ENCODE measurements around the gene EVA1C. TPM values are rescaled to one million over a fixed set of nuclear protein-coding genes. Genes with fewer than 3 reads are reported as not detected.
"Not testable (repeated sequence)": the region's sequence is repeated elsewhere in the genome, so short reads cannot be mapped to it uniquely, and the experiment has no call there.

EVA1C gene
- total RNA-seq, 1 donor from 2014 or later: 2.8 TPM

GRCh38 chr21:32523988-32524719 lies 111.6 kb downstream of the EVA1C start:
- intact Hi-C loops (cut with micrococcal nuclease): no loop called here

- intact Hi-C loops (cut with micrococcal nuclease): no loop called here
Observed at GRCh38 chr21:32525282-32525681, 112.8 kb downstream of the EVA1C start.

DNA sequence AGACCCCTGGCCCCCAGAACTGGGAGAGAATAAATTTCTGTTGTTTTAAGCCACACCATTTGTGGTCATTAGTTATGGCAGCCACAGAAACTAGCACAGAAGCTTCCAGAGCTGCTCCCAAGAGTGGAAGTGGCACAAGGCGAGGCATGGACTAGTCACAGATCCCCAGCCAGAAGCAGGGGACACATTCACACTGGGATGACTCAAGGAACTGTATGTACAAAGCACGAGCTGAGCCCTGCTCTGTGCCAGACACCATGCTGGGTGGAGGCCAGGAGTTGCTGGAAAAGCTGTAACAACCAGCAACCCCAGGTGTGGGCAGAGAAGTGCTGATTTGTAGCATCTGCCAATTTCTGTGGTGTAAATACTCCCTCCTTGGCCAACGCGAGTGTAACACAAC lies 117.2 kb downstream of the EVA1C start:
- intact Hi-C loops (cut with micrococcal nuclease): no loop called here

GRCh38 chr21:32530809-32531208 lies 118.3 kb downstream of the EVA1C start:
- intact Hi-C loops (cut with micrococcal nuclease): not testable (repeated sequence)

DNA sequence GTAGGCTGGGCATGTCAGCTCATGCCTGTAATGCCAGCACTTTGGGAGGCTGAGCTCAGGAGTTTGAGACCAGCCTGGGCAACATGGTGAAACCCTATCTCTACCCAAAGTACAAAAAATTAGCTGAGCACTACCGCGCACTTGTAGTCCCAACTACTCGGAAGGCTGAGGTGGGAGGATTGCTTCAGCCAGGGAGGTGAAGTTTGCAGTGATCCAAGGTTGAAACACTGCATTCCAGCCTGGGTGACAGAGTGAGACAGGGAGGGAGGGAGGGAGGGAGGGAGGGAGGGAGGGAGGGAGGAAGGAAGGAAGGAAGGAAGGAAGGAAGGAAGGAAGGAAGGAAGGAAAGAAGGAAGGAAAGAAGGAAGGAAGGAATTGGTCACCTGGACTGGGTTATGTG lies 119.1 kb downstream of the EVA1C start:
- intact Hi-C loops (cut with micrococcal nuclease): not testable (repeated sequence)

DNA sequence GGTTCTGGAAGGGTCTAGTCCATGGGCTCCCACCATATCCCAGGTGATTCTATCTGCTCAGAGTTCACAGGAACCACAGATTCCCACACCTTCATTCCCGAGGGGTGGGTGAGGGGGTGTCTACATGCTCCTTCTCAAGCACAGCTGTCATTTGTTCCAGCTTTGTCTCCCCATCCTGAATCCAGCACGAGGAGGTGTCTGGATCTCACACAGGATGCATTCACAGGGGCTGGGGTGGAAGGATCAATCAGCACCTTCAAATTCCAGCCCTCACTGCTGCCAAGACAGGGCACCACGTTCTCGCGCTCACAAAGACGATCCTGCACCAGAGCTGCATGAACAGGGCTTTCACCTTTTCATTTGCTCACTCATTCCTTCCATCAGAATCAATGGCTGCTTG lies 120.1 kb downstream of the EVA1C start:
- intact Hi-C loops (cut with micrococcal nuclease): no loop called here

GRCh38 chr21:32533053-32533452 lies 120.5 kb downstream of the EVA1C start:
- intact Hi-C loops (cut with micrococcal nuclease): no loop called here

DNA sequence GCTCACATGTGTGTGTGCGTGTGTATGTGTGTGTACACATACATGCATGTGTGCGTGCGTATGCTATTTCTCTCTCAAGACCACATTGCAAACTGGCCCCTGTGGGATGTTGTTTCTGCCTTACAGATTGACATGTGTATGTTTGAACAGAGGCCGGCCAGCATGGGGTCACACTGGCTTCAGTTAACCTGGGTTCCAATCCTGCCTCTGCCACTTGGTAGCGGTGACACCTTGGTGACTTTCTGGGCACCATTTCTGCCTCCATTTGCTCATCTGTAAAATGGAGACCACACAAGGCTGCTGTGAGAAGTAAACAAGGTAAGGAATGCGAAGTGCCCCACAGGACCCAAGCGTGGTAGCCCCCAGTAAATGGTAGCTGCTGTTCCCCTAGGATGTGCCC lies 121.1 kb downstream of the EVA1C start:
- intact Hi-C loops (cut with micrococcal nuclease): no loop called here

DNA sequence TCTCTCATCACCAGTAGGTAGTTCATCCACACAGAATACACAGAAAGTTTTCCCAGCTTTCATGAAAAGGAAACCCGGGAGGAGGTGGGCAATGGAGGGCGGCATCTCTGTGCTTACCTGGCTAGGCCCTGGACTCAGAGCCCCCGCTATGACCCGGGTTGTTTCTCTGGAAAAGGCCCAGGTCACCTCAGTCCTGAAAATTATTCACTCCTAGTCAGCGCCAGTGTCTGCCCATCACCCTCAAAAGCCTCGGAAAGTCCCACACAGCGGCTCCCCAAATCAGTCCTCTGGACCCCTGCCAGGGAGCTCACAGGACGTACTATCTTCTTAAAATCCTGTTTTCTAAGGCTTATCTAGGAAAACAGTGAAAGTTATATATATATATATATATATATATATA lies 121.6 kb downstream of the EVA1C start:
- intact Hi-C loops (cut with micrococcal nuclease): no loop called here

DNA sequence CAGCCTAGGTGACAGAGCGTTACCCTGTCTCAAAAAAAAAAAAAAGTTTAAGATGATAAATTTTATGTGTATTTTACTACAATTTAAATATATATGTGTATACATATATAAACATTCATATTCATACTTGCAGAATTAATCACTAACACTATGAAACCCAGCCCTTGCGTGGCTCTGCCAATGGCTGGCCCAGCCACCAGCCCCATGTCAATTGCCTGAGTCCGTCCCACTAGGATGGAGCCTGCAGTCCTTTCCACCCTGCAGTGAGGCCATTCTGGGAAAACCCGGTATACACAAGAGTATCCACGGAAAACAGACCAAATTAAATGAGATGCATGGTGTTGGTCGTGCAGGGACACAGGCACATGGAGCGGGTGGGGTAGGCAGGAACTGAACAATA lies 123.1 kb downstream of the EVA1C start:
- intact Hi-C loops (cut with micrococcal nuclease): no loop called here

GRCh38 chr21:32537569-32537881 lies 125.0 kb downstream of the EVA1C start:
- intact Hi-C loops (cut with micrococcal nuclease): no loop called here

DNA sequence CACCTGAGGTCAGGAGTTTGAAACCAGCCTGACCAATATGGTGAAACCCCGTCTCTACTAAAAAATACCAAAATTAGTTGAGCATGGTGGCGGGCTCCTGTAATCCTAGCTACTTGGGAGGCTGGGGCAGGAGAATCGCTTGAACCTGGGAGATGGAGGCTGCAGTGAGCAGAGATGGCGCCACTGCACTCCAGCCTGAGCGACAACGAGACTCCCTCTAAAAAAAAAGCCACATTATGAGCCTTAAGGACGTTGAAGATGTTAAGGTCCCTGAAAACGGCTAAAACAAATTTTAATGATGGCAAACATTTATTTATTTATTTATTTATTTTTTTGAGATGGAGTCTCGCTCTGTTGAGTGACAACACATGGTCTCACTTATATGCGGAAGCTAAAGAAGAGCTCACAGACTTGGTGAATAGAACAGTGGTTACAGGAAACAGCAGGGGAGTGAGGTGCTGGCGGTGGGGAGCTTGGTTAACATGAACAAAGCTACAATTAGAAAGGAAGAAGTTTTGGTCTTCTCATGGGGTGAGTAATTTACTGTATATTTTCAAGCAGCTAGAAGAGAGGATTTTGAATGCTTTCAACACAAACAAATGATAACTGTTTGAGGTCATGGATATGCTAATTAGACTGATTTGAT lies 125.8 kb downstream of the EVA1C start:
- intact Hi-C loops (cut with micrococcal nuclease): no loop called here

GRCh38 chr21:32539378-32539777 lies 126.9 kb downstream of the EVA1C start:
- intact Hi-C loops (cut with micrococcal nuclease): no loop called here

- intact Hi-C loops (cut with micrococcal nuclease): not testable (repeated sequence)
Observed at GRCh38 chr21:32543056-32543455, 130.6 kb downstream of the EVA1C start.

DNA sequence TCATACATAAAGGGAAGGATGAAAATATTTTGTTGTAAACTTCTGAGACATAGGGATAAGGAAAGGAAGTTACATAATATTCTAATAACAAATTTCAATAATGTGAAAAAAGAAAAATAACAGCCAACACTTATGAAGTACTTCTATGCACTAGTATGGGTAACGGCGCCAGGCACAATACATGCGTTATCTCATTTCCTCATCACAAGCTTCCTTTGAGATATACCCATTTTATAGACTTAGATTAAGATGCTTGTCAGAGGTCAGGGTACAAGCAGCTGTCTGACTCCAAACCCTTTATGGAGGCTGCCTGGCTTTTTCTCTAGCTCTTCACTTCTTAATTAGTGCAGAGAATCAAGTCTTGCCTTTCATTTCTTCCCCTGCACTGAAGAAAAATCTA lies 131.5 kb downstream of the EVA1C start:
- intact Hi-C loops (cut with micrococcal nuclease): no loop called here

DNA sequence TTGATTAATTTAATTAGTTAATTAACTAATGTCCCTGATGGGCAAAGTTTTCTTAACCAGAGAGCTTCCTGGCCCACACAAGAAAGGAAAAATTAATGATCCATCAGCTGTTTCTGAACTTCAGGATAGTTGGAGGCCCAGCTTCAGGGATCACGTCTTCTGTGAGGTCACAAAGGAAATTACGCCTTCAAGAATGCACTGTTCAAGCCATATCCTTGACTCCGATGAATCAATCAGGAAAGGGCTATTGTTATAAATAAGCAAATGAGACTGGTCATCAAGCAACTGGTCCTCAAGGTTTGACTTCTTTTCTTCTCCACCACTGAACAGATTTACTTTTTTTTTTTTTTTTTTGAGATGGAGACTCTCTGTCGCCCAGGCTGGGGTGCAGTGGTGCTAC lies 132.2 kb downstream of the EVA1C start:
- intact Hi-C loops (cut with micrococcal nuclease): no loop called here

GRCh38 chr21:32545948-32546441 lies 133.5 kb downstream of the EVA1C start:
- intact Hi-C loops (cut with micrococcal nuclease): no loop called here

GRCh38 chr21:32547018-32547417 lies 134.5 kb downstream of the EVA1C start:
- intact Hi-C loops (cut with micrococcal nuclease): no loop called here

DNA sequence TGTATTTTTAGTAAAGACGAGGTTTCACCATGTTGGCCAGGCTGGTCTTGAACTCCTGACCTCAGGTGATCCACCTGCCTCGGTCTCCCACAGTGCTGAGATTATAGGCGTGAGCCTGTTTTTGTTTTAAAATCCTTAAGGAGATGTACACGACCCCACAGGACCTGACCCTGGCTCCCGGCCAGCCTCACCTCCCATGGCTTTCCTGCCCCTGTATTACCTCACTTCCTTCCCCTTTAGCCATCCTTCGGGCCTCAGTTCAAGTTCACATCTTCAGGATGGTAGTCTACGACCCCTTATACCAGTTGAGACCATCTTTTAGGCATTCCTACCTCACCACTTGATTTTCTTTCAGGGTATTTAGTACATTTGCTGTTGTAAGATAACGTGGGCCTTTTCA lies 136.5 kb downstream of the EVA1C start:
- intact Hi-C loops (cut with micrococcal nuclease): no loop called here

- intact Hi-C loops (cut with micrococcal nuclease): no loop called here
Observed at GRCh38 chr21:32549440-32549839, 136.9 kb downstream of the EVA1C start.

- intact Hi-C loops (cut with micrococcal nuclease): no loop called here
Observed at GRCh38 chr21:32549886-32550285, 137.4 kb downstream of the EVA1C start.

- intact Hi-C loops (cut with micrococcal nuclease): no loop called here
Observed at GRCh38 chr21:32554832-32555638, 142.5 kb downstream of the EVA1C start.

Measured in T-helper 1 cell treated with Interleukin-12 subunit alpha and Interleukin-12 subunit beta and Interleukin-4 antibody, amounts not matched to agents 30 ng/mL and 1 ng/mL, for 36 hours (primary cell).